ENCODE results near the gene STAB2. TPM values are rescaled to one million over a fixed set of nuclear protein-coding genes. Genes with fewer than 3 reads are reported as not detected.

Gene STAB2
- total and polyA plus RNA-seq, 2 of the 4 experiments (the other 2 are of a cell fraction): not detected

DNA sequence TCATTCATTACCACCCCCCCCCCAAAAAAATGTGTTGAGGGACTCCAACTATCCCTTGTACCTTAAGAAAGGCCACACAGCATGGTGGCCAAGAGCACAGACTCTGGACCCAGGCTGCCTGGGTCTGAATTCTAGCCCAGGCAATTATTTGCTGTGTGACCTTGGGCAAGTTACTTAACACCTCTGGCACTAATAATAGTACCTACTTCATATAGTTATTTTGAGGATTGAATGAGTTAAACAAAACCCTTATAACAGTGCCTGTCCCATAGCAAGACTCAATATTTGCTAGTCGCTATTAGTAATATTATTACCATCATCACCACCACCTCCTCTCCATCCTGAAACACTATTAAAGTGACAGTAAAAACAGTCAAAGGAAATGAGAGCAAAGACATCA, 216.8 kb downstream of the STAB2 start:
- dilution Hi-C loops (cut with HindIII; ENCODE audit: low sequenced_read_pairs, unreplicated experiment): no loop called here
- WGBS, 2 experiments (ENCODE audit: extremely low coverage in 2 of 2, insufficient read length in 1 of 2): no CpG with 5 or more reads among the region's 1 CpG
- intact Hi-C loops (cut with micrococcal nuclease): loop anchor here (2.0 kb wide), 1 partner anchor 55 kb away; no protein-coding TSS in a partner anchor

More for the DNA sequence above, 216.8 kb downstream of the STAB2 start:
- ChIA-PET POLR2A (ENCODE audit: unreplicated experiment) (no interaction called here), CTCF (no interaction called here)
- no peak overlapping the region for H3K9ac ChIP-seq (ENCODE audit: low read depth, low read length)
- DNase-seq: no peak
- H2BK20ac ChIP-seq (ENCODE audit: low read depth, low read length): peak overlapping the region; percentile 84; the same call in 1 of the 2 replicates
- no peak overlapping the region; the same call in 1 of the 2 replicates for H4K5ac ChIP-seq (ENCODE audit: low read depth, low read length)
- TF ChIP-seq MXI1 (IDR thresholded peaks at IDR 0.05; ENCODE audit: borderline replicate concordance, low read depth, low read length): no peak
- TF ChIP-seq MAFK (IDR thresholded peaks at IDR 0.05; ENCODE audit: low read depth, low read length): no peak
- TF ChIP-seq SMC3 (IDR thresholded peaks at IDR 0.05; ENCODE audit: low read depth, low read length): no peak
- no peak for TF ChIP-seq CEBPB (IDR thresholded peaks at IDR 0.05; ENCODE audit: low read depth, low read length)
- TF ChIP-seq, protein P1, sequence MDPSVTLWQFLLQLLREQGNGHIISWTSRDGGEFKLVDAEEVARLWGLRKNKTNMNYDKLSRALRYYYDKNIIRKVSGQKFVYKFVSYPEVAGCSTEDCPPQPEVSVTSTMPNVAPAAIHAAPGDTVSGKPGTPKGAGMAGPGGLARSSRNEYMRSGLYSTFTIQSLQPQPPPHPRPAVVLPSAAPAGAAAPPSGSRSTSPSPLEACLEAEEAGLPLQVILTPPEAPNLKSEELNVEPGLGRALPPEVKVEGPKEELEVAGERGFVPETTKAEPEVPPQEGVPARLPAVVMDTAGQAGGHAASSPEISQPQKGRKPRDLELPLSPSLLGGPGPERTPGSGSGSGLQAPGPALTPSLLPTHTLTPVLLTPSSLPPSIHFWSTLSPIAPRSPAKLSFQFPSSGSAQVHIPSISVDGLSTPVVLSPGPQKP (IDR thresholded peaks at IDR 0.05; ENCODE audit: borderline replicate concordance, low read depth, low read length): no peak
- TF ChIP-seq, protein P2, sequence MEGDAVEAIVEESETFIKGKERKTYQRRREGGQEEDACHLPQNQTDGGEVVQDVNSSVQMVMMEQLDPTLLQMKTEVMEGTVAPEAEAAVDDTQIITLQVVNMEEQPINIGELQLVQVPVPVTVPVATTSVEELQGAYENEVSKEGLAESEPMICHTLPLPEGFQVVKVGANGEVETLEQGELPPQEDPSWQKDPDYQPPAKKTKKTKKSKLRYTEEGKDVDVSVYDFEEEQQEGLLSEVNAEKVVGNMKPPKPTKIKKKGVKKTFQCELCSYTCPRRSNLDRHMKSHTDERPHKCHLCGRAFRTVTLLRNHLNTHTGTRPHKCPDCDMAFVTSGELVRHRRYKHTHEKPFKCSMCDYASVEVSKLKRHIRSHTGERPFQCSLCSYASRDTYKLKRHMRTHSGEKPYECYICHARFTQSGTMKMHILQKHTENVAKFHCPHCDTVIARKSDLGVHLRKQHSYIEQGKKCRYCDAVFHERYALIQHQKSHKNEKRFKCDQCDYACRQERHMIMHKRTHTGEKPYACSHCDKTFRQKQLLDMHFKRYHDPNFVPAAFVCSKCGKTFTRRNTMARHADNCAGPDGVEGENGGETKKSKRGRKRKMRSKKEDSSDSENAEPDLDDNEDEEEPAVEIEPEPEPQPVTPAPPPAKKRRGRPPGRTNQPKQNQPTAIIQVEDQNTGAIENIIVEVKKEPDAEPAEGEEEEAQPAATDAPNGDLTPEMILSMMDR (conservative IDR thresholded peaks at IDR 0.05; ENCODE audit: low read depth, low read length): no peak
- TF ChIP-seq CHD1 (IDR thresholded peaks at IDR 0.05; ENCODE audit: low read depth, low read length): no peak
- no peak for TF ChIP-seq POLR2A (IDR thresholded peaks at IDR 0.05; ENCODE audit: low read depth, low read length)
- no peak for TF ChIP-seq RAD21 (IDR thresholded peaks at IDR 0.05; ENCODE audit: low read length)
- no peak for TF ChIP-seq BHLHE40 (IDR thresholded peaks at IDR 0.05; ENCODE audit: low read depth, low read length)
- TF ChIP-seq RFX5 (IDR thresholded peaks at IDR 0.05; ENCODE audit: low read depth, low read length): no peak
- TF ChIP-seq, protein P3, sequence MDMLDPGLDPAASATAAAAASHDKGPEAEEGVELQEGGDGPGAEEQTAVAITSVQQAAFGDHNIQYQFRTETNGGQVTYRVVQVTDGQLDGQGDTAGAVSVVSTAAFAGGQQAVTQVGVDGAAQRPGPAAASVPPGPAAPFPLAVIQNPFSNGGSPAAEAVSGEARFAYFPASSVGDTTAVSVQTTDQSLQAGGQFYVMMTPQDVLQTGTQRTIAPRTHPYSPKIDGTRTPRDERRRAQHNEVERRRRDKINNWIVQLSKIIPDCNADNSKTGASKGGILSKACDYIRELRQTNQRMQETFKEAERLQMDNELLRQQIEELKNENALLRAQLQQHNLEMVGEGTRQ (IDR thresholded peaks at IDR 0.05; ENCODE audit: low read depth, low read length): no peak
- no peak for TF ChIP-seq MAZ (IDR thresholded peaks at IDR 0.05; ENCODE audit: borderline replicate concordance, low read depth, low read length)
- TF ChIP-seq RCOR1 (IDR thresholded peaks at IDR 0.05; ENCODE audit: insufficient replicate concordance, low read length): no peak
- no peak for TF ChIP-seq FOS (IDR thresholded peaks at IDR 0.05; ENCODE audit: low read depth, low read length)
- TF ChIP-seq NFE2L2 (IDR thresholded peaks at IDR 0.05; ENCODE audit: low read depth, low read length): no peak
- no peak overlapping the region for H3K4me2 ChIP-seq (ENCODE audit: low read depth, low read length)
- H3K4me3 ChIP-seq (ENCODE audit: insufficient read depth, low read depth, low read length): no peak overlapping the region
- in situ Hi-C loops (cut with MboI; ENCODE audit: low sequenced_read_pairs): no loop called here
- H3K4ac ChIP-seq (ENCODE audit: low read depth, low read length): peak overlapping the region; percentile 90; the same call in 1 of the 2 replicates
- peak overlapping the region; percentile 92 for H2BK120ac ChIP-seq (ENCODE audit: low read depth, low read length)
- no peak overlapping the region for H2AK9ac ChIP-seq (replicated peaks; ENCODE audit: low read depth, low read length, poor library complexity)
- no TSS peak for BruUV-seq (replicated peaks)
- no peak overlapping the region; a peak in 1 of 4 replicates for H4K8ac ChIP-seq (ENCODE audit: low read depth in 2 of 2, low read length in 2 of 2)
- peaks cover 13 to 65% of the 10 kb centered on the region in 2 experiments for H3K79me1 ChIP-seq (ENCODE audit: low read depth in 1 of 2, low read length in 2 of 2)
- no peaks in the 10 kb centered on the region for H3K27me3 ChIP-seq (ENCODE audit: control insufficient read depth, insufficient read depth, low read length)
- H3K9me1 ChIP-seq (ENCODE audit: insufficient read depth, low read length): peaks cover 25% of the 10 kb centered on the region
- no peak for ATAC-seq (ENCODE audit: low read depth)
- H3K9me3 ChIP-seq (ENCODE audit: control insufficient read depth, insufficient read depth, low read length): no peaks in the 10 kb centered on the region
- peak overlapping the region; percentile 51 for H2BK5ac ChIP-seq (ENCODE audit: low read depth, low read length, poor library complexity, severe bottlenecking)
- H3K27ac ChIP-seq (ENCODE audit: insufficient read depth, low read length): no peak overlapping the region
- H2AK5ac ChIP-seq (ENCODE audit: low read depth, low read length): peak overlapping the region; percentile 93; the same call in 1 of the 2 replicates
- H3K56ac ChIP-seq (ENCODE audit: extremely low read depth, insufficient read depth, low read length): no peak overlapping the region
- H4K20me1 ChIP-seq (ENCODE audit: insufficient read depth, low read length): peaks cover 10% of the 10 kb centered on the region; the same call in 1 of the 2 replicates
- H3K14ac ChIP-seq (replicated peaks; ENCODE audit: low read depth, low read length): peak overlapping the region; percentile 78
- 0 out of 2 replicates have a peak overlapping the region, but pooled peaks have one; percentile 80 for H4K91ac ChIP-seq (ENCODE audit: insufficient read depth, low read depth, low read length)
- no peak overlapping the region for H2AFZ ChIP-seq (replicated peaks; ENCODE audit: low read length, poor library complexity)
- H3K23ac ChIP-seq (ENCODE audit: low read depth, low read length): peak overlapping the region; percentile 76; the same call in 1 of the 2 replicates
- H3K36me3 ChIP-seq (ENCODE audit: control insufficient read depth, insufficient read depth, low read length): no peaks in the 10 kb centered on the region
- H2BK15ac ChIP-seq (ENCODE audit: low read depth, low read length): peak overlapping the region; percentile 84; the same call in 1 of the 3 replicates
- H3K18ac ChIP-seq (ENCODE audit: low read depth, low read length): no peak overlapping the region
- peaks cover 28% of the 10 kb centered on the region for H3K4me1 ChIP-seq (ENCODE audit: control insufficient read depth, insufficient read depth, low read length)
